Measurements from ENCODE around the gene INF2. TPM values are rescaled to one million over a fixed set of nuclear protein-coding genes. Genes with fewer than 3 reads are reported as not detected.

INF2 gene
- total and polyA plus RNA-seq, 9 of the 15 experiments (the other 6 are each of a cell fraction or from before 2014, with no cell fraction given), result 0.56 to 31.3 (median 7.8) TPM

GRCh38 chr14:104683653-104684448 is 5.6 kb upstream of the INF2 start:
- ChIA-PET CTCF (ENCODE audit: low intra/inter-chr PET ratio) (no interaction called here), POLR2A (interaction anchor here (1.2 kb wide), 1 partner anchor 10 kb away, joined by 3 read pairs; no protein-coding TSS in a partner anchor)
- Histone ChIP-seq H3K27me3 (ENCODE audit: control insufficient read depth in 2 of 2, insufficient read depth in 2 of 2, low read length in 2 of 2) (no peaks in the 10 kb centered on the region), H3K27ac (ENCODE audit: extremely low read depth, low read depth, low read length) (no peak overlapping the region), H4K20me1 (replicated peaks; ENCODE audit: control insufficient read depth, insufficient read depth, low read length) (no peaks in the 10 kb centered on the region), H3K9ac (ENCODE audit: insufficient read depth in 1 of 2, low read depth in 2 of 2, low read length in 2 of 2) (no peak overlapping the region), H3K4me2 (ENCODE audit: insufficient read depth, low read length) (no peak overlapping the region), H3K36me3 (ENCODE audit: control insufficient read depth, insufficient read depth, low read length) (no peaks in the 10 kb centered on the region), H3K4me1 (replicated peaks in 1 of 2; ENCODE audit: control insufficient read depth in 2 of 2, insufficient read depth in 2 of 2, low read length in 2 of 2) (peaks cover 13 to 58% of the 10 kb centered on the region in 2 experiments; a peak in 4 of 5 replicates), H2AFZ (ENCODE audit: low read depth, low read length) (no peak overlapping the region), H3K9me3 (replicated peaks; ENCODE audit: control insufficient read depth, insufficient read depth, low read depth, low read length) (no peaks in the 10 kb centered on the region), H3K4me3 (no peak overlapping the region), H3K79me2 (ENCODE audit: control insufficient read depth, insufficient read depth, low read length) (no peaks in the 10 kb centered on the region), H3K9me1 (ENCODE audit: control insufficient read depth, insufficient read depth, low read length) (no peaks in the 10 kb centered on the region)
- WGBS (ENCODE audit: insufficient coverage, low coverage, missing lambda C conversion rate), result 65% methylated on average over 20 of the region's 22 CpGs
- TF ChIP-seq COPS2 (conservative IDR thresholded peaks at IDR 0.05) (no peak), MYC (IDR thresholded peaks at IDR 0.05; ENCODE audit: low read depth, low read length) (no peak), MYC (CRISPR knock-in tag; IDR thresholded peaks at IDR 0.05; ENCODE audit: borderline replicate concordance, low read depth) (no peak), ZBTB11 (CRISPR knock-in tag; IDR thresholded peaks at IDR 0.05) (no peak), ZNF280B (CRISPR knock-in tag; IDR thresholded peaks at IDR 0.05) (no peak), ZKSCAN8 (CRISPR knock-in tag; IDR thresholded peaks at IDR 0.05) (no peak), NR2F6 (CRISPR knock-in tag; IDR thresholded peaks at IDR 0.05) (no peak), NCOA4 (IDR thresholded peaks at IDR 0.05; ENCODE audit: partially characterized antibody) (no peak), ZC3H11A (IDR thresholded peaks at IDR 0.05; ENCODE audit: low read depth, low read length) (no peak), E4F1 (CRISPR knock-in tag; IDR thresholded peaks at IDR 0.05; ENCODE audit: borderline replicate concordance) (no peak), HMG20A (CRISPR knock-in tag; conservative IDR thresholded peaks at IDR 0.05) (no peak), CBFA2T3 (IDR thresholded peaks at IDR 0.05) (no peak), EWSR1 (IDR thresholded peaks at IDR 0.05; ENCODE audit: borderline replicate concordance, low read depth, partially characterized antibody) (no peak), MEF2D (tag; conservative IDR thresholded peaks at IDR 0.05; ENCODE audit: low read depth) (no peak)
- DNase-seq (ENCODE audit: extremely low read depth in 1 of 4, low spot score in 3 of 4) (no peak), ATAC-seq (no peak), FAIRE-seq (no peak)
- intact Hi-C loops (cut with micrococcal nuclease) (no loop called here), in situ Hi-C loops (cut with MboI) (no loop called here)
- no TSS peak for BruUV-seq (replicated peaks)

Data from K562 (cell line).